Astrocyte of the cerebellum (primary cell): ENCODE results near the gene CCDC50.

Source experiments
- DNase-seq: peaks from one replicate; pipeline ENCODE4 v3.0.0-alpha.2; 2011; ENCODE audit warnings: low read depth
- H3K4me3 ChIP-seq: 2 replicates; pipeline ENCODE4 v1.5.1; 2011; ENCODE audit warnings: mild to moderate bottlenecking, low read depth, low read length, moderate library complexity
- CTCF ChIP-seq: IDR thresholded peaks from 2 replicates; pipeline ENCODE4 v1.5.1; 2012; ENCODE audit warnings: low read length, low read depth, moderate library complexity, mild to moderate bottlenecking; ENCODE audit errors: missing control alignments
- in situ Hi-C: cut with HindIII; loops from 2 replicates; pipeline ENCODE4 v1.10.0; 2017; ENCODE audit warnings: low sequenced_read_pairs

Gene CCDC50

GRCh38 chr3:191343913-191344312 is 14.7 kb downstream of the CCDC50 start:
- no peak for DNase-seq
- in situ Hi-C loops, result no loop called here
- TF ChIP-seq CTCF, result no peak

GRCh38 chr3:191345334-191345733 is 16.1 kb downstream of the CCDC50 start:
- H3K4me3 ChIP-seq, result no peak overlapping the region
- no peak for TF ChIP-seq CTCF
- DNase-seq, result no peak
- in situ Hi-C loops, result no loop called here

More at GRCh38 chr3:191343913-191344312, 14.7 kb downstream of the CCDC50 start:
- no peak overlapping the region for H3K4me3 ChIP-seq

GRCh38 chr3:191347228-191347627 is 18.0 kb downstream of the CCDC50 start:
- TF ChIP-seq CTCF, result no peak
- DNase-seq, result no peak
- in situ Hi-C loops, result no loop called here
- no peak overlapping the region for H3K4me3 ChIP-seq

GRCh38 chr3:191348098-191348497 is 18.9 kb downstream of the CCDC50 start:
- TF ChIP-seq CTCF, result no peak
- in situ Hi-C loops, result no loop called here
- no peak overlapping the region for H3K4me3 ChIP-seq
- no peak for DNase-seq

- in situ Hi-C loops, result no loop called here
- no peak overlapping the region for H3K4me3 ChIP-seq
- TF ChIP-seq CTCF, result no peak
- no peak for DNase-seq
These were observed 21.3 kb downstream of the CCDC50 start for GRCh38 chr3:191350396-191351090.

- TF ChIP-seq CTCF, result no peak
- in situ Hi-C loops, result no loop called here
- no peak for DNase-seq
- H3K4me3 ChIP-seq, result no peak overlapping the region
These were observed 22.8 kb downstream of the CCDC50 start for GRCh38 chr3:191352014-191352413.
